Pulmonary artery endothelial cell (primary cell): ENCODE results near the gene MKS1. TPM values are rescaled to one million over a fixed set of nuclear protein-coding genes. Genes with fewer than 3 reads are reported as not detected.

Source experiments
- DNase-seq: peaks from one replicate; pipeline ENCODE4 v3.0.0-alpha.2; 2011; ENCODE audit warnings: low read depth, low spot score
- total RNA-seq: library from RNA; depleted of rRNA; stranded (reverse); fragments of >200 nt; gene quantifications from 2 replicates; pipeline ENCODE4 v1.2.3, GENCODE V29; 2014

The MKS1 gene
- total RNA-seq, 1 donor from 2014 or later: 17.0 TPM

GRCh38 chr17:58166682-58167081 is 52.4 kb downstream of the MKS1 start, which contains the start of gene OR4D2:
OR4D2 (plus strand) TSS chr17:58166982; CDS start chr17:58169656, 2,674 bp downstream.
- no peak for DNase-seq

- DNase-seq: no peak
Measured at GRCh38 chr17:58165981-58166380, 53.1 kb downstream of the MKS1 start.

- DNase-seq: no peak
Measured at GRCh38 chr17:58161566-58161965, 57.5 kb downstream of the MKS1 start.

GRCh38 chr17:58158181-58158580 is 60.9 kb downstream of the MKS1 start:
- no peak for DNase-seq

- DNase-seq: no peak
Measured at GRCh38 chr17:58156839-58157803, 61.9 kb downstream of the MKS1 start.

Other genes starting within 250 kb of the MKS1 start
- 31.1 and 39.1 TPM in 2 replicates for gene VEZF1, start 231.0 kb downstream of the MKS1 start, total RNA-seq
- gene SRSF1, start 212.0 kb downstream of the MKS1 start, total RNA-seq: 532 and 769 TPM in 2 replicates
- 11.9 and 20.5 TPM in 2 replicates for gene DYNLL2, start 135.8 kb downstream of the MKS1 start, total RNA-seq
- not detected in 2 replicates for gene OR4D1, start 70.9 kb downstream of the MKS1 start, total RNA-seq
- gene OR4D2, start 52.3 kb downstream of the MKS1 start, total RNA-seq: not detected in 2 replicates
- gene EPX, start 26.5 kb downstream of the MKS1 start, total RNA-seq: not detected in 2 replicates
- not detected in 2 replicates for gene LPO, start 19.3 kb upstream of the MKS1 start, total RNA-seq
- under 0.01 TPM in 1 of 2 replicates, not detected in the other for gene MPO, start 61.7 kb upstream of the MKS1 start, total RNA-seq
- gene TSPOAP1, start 109.5 kb upstream of the MKS1 start, total RNA-seq: not detected in 2 replicates
- gene SUPT4H1, start 132.9 kb upstream of the MKS1 start, total RNA-seq: 39.5 and 51.4 TPM in 2 replicates
- 0.11 and 0.13 TPM in 2 replicates for gene RNF43, start 198.3 kb upstream of the MKS1 start, total RNA-seq